KMS-11 (cell line): ENCODE measurements around the gene C10orf67.

ENCODE experiments used
- H2AFZ ChIP-seq: fragments of 200-600 bp; sonication (generic); 2 replicates; pipeline ENCODE4 v1.6.1; 2016; ENCODE audit warnings: antibody characterized with exemption, mixed run types, low read depth
- H3K27ac ChIP-seq: fragments of 200-600 bp; sonication (generic); 2 replicates; pipeline ENCODE4 v1.6.1; 2016; ENCODE audit warnings: mild to moderate bottlenecking, mixed run types
- H3K27me3 ChIP-seq: fragments of 200-600 bp; sonication (generic); 2 replicates; pipeline ENCODE4 v1.6.1; 2017; ENCODE audit warnings: mild to moderate bottlenecking, low read depth, mixed run types, moderate library complexity; ENCODE audit not compliant: insufficient read depth
- H3K36me3 ChIP-seq: fragments of 200-600 bp; sonication (generic); 2 replicates; pipeline ENCODE4 v1.6.1; 2017; ENCODE audit warnings: mild to moderate bottlenecking, mixed run types; ENCODE audit not compliant: insufficient read depth
- H3K4me1 ChIP-seq: fragments of 200-600 bp; sonication (generic); 2 replicates; pipeline ENCODE4 v1.6.1; 2016; ENCODE audit warnings: mild to moderate bottlenecking, low read depth, mixed run types; ENCODE audit not compliant: poor library complexity, severe bottlenecking
- H3K4me2 ChIP-seq: fragments of 200-600 bp; sonication (generic); 2 replicates; pipeline ENCODE4 v1.7.0; 2016; ENCODE audit warnings: mild to moderate bottlenecking, mixed run types
- H3K4me3 ChIP-seq: fragments of 200-600 bp; sonication (generic); IDR thresholded peaks from 2 replicates; pipeline ENCODE4 v1.6.1; 2017; ENCODE audit warnings: low read depth, low read length, mixed read lengths; ENCODE audit not compliant: insufficient read depth
- H3K79me2 ChIP-seq: fragments of 200-600 bp; sonication (generic); 2 replicates; pipeline ENCODE4 v1.6.1; 2016; ENCODE audit warnings: low read depth, mixed run types; ENCODE audit not compliant: insufficient read depth
- H3K9ac ChIP-seq: fragments of 200-600 bp; sonication (generic); 2 replicates; pipeline ENCODE4 v1.6.1; 2016; ENCODE audit warnings: mild to moderate bottlenecking, mixed run types
- H4K20me1 ChIP-seq: fragments of 200-600 bp; sonication (generic); 2 replicates; pipeline ENCODE4 v1.6.1; 2016; ENCODE audit warnings: mild to moderate bottlenecking, mixed run types; ENCODE audit not compliant: insufficient read depth
- CTCF ChIP-seq: fragments of 200-600 bp; sonication (generic); conservative IDR thresholded peaks from 2 replicates; pipeline ENCODE4 v1.6.1; 2017; ENCODE audit warnings: low read depth, mild to moderate bottlenecking, antibody characterized with exemption, low read length, moderate library complexity, mixed read lengths

Gene C10orf67

GRCh38 chr10:23293973-23294590 is 50.5 kb downstream of the C10orf67 start:
- H3K79me2 ChIP-seq: no peaks in the 10 kb centered on the region
- no peaks in the 10 kb centered on the region for H4K20me1 ChIP-seq
- no peak overlapping the region for H3K9ac ChIP-seq
- H3K36me3 ChIP-seq: no peaks in the 10 kb centered on the region
- no peak overlapping the region for H2AFZ ChIP-seq
- no peak for TF ChIP-seq CTCF
- H3K27me3 ChIP-seq: no peaks in the 10 kb centered on the region
- H3K4me3 ChIP-seq: no peak overlapping the region
- H3K4me1 ChIP-seq: no peaks in the 10 kb centered on the region
- H3K27ac ChIP-seq: no peak overlapping the region
- H3K4me2 ChIP-seq: no peak overlapping the region

DNA sequence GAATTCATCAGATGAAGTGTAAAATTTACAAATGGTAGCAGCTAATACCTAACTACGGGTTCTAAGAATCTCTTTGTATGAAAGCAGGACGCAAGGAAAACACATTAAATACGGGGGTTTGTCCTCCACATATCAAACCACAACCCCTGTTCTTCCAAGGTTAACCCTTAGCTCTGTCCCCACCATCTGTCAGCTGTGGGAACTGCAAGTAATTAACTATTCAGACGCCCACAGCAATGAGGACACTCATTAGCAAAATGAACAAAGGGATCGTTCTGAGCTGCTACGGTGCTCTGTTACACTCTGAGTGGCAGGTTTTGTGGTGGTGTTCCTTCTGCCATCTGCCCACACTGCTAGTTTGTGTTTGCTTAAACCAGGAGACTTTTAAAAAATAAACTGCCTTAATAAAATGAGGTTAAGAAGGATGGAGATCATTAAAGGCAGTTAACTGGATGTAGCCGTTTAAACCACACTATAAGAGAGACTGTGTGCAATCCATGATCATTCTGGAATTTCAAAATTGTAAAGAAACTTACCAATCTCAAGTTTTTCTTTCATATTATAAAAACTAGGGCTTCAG is 51.4 kb downstream of the C10orf67 start:
- no peak overlapping the region for H3K4me2 ChIP-seq
- H4K20me1 ChIP-seq: no peaks in the 10 kb centered on the region

DNA sequence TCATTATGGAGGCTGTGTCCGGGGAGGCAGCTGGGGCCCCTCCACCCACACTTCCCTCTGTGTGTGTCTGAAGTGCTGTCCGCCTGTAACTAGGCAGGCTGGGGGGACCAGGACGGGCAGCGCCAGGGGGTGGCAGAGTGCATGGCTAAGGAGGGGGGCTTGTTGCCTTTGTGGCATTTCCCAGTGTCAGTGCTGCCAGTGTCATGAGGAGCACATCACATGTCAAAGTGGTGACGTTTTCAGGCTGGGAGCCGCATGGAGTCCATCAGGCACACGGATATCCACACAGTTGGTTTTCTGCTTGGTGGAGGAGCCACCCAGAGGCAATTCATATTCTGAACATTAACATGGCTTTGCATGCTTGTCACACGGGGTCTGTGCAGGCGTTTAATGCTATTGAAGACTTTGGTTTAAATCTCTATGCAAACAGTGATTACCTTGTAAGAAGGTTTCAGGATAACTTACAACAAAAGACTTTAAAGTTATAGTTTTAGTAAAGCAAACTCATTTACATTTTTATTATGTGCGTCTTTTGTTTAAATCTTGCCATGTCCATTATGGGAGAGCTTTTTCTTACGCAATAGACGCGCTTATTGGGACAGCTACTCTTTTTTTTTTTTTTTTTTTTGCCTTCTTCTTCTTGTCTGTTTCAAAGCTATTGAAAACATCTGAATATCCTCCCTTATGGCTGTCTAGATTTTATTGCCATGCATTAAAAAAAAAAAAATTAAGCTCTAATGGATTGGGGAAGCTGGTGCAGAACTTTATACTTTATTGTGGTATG is 52.9 kb downstream of the C10orf67 start:
- H4K20me1 ChIP-seq: no peaks in the 10 kb centered on the region
- H3K9ac ChIP-seq: no peak overlapping the region
- H3K27ac ChIP-seq: no peak overlapping the region
- no peaks in the 10 kb centered on the region for H3K4me1 ChIP-seq
- no peaks in the 10 kb centered on the region for H3K27me3 ChIP-seq
- H3K79me2 ChIP-seq: no peaks in the 10 kb centered on the region
- TF ChIP-seq CTCF: no peak
- H3K4me3 ChIP-seq: no peak overlapping the region
- no peak overlapping the region for H2AFZ ChIP-seq
- no peak overlapping the region for H3K4me2 ChIP-seq
- no peaks in the 10 kb centered on the region for H3K36me3 ChIP-seq

More for the DNA sequence above, 51.4 kb downstream of the C10orf67 start:
- no peaks in the 10 kb centered on the region for H3K4me1 ChIP-seq
- H3K27ac ChIP-seq: no peak overlapping the region
- H2AFZ ChIP-seq: no peak overlapping the region
- peak; percentile 90 for TF ChIP-seq CTCF
- H3K4me3 ChIP-seq: no peak overlapping the region
- no peaks in the 10 kb centered on the region for H3K36me3 ChIP-seq
- H3K79me2 ChIP-seq: no peaks in the 10 kb centered on the region
- no peaks in the 10 kb centered on the region for H3K27me3 ChIP-seq
- H3K9ac ChIP-seq: no peak overlapping the region

DNA sequence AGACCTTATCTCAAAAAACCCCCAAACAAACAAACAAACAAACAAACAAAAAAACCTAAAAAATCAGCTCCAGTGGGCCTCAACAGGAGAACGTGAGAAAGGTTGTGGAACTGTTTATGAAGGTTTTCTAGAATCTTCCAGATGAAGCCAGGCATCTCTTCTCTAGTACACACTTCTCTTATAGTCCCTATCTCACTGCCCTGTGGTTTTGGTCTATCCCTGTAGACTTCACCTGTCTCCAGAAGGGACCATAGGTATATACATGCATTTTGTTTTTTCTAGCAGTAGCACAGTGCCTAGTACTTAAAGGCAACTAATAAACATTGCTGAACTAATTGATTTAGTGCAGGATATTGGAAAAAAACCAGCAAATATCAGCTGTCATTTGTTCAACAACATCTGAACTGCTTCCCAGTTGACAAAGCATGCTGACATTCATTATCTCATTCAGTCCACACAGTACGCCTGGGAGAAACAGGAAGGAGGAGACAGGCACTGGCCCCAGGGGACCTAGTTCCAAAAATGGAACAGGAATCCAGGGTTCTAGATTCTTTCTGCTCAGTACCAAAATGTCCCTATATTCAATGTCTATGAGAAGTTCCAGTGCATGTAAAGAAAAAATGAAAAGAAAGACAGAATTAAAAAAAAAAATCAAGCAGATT is 59.8 kb downstream of the C10orf67 start:
- Histone ChIP-seq H3K36me3 (no peaks in the 10 kb centered on the region), H3K27me3 (no peaks in the 10 kb centered on the region), H3K4me1 (no peaks in the 10 kb centered on the region), H3K4me2 (no peak overlapping the region), H3K4me3 (no peak overlapping the region), H3K79me2 (no peaks in the 10 kb centered on the region), H4K20me1 (no peaks in the 10 kb centered on the region), H2AFZ (no peak overlapping the region), H3K9ac (no peak overlapping the region), H3K27ac (no peak overlapping the region)
- TF ChIP-seq CTCF: no peak
